ENCODE measurements around the gene CCDC149.

Gene CCDC149

DNA sequence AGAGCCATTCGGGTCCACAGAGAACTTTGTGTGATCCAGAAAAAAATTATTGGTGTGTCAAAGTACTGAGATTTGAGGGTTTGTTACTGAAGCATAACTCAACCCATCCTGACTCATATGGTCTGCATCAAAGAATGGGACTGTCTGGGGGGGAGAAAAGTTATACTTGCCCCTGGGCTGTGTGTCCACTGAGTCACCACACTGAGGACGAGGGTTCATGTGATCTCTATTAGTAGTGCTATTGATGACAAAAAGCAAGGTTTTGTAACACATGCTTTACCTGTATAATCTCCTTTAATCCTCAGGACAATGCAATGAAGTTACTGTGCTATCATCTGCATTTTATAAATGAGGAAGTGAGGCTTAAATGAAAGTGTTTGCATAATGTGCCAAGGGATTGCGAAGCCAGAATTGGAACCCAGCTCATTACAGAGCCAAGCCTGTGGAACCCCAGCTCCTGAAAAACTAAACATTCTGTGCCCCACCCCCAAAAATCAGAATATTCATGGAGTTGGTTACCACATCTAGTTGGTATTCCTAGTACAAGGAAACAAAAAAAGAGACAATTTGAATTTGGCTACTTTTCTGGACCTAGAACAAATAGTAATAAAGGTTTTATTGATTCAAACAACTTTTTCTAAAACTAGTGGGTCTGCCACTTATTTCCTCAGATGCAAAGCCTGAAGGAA is 31.2 kb downstream of the CCDC149 start:
- no peak for FAIRE-seq

DNA sequence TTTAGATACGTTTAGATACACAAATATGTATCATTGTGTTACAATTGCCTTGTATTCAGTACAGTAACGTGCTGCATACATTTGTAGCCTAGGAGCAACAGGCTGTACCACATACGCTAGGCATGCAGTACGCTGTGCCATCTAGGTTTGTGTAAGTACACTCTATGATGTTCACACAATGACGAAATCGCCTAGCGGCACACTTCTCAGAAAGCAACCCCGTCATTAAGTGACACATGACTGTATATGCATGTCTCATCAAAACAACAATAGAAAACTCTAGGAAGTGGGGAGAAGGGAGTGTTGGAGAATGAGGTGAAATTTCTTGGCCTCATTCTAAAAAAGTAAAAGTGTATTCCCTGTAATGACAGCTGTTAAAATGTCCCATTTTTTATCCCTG is 32.7 kb downstream of the CCDC149 start:
- FAIRE-seq = no peak

More for the DNA sequence above, 31.2 kb downstream of the CCDC149 start:
- DNase-seq (ENCODE audit: low spot score) = no peak

DNA sequence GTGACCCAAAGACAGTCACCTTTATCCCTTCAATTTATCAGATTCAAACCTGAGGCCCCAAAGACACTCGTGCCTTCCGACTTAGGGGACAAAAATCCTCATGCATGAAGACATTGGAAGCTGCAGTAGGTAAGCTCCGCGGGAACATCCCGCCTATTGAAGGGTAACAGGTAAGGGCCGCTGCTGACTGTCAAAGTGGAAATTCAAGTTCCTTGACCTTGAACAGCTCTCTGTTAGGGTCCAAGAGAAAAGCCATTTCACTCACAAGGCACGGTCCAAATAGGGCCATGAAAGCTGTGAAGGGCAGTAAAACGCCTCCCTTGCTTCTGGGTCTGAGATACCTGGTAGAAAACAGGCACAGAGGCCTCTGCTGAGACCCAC is 34.2 kb downstream of the CCDC149 start:
- FAIRE-seq (no peak), DNase-seq (ENCODE audit: low spot score) (no peak)

More for the DNA sequence above, 32.7 kb downstream of the CCDC149 start:
- no peak for DNase-seq (ENCODE audit: low spot score)

GRCh38 chr4:24877868-24878635 is 34.8 kb downstream of the CCDC149 start:
- FAIRE-seq (no peak), DNase-seq (ENCODE audit: low spot score) (no peak)

DNA sequence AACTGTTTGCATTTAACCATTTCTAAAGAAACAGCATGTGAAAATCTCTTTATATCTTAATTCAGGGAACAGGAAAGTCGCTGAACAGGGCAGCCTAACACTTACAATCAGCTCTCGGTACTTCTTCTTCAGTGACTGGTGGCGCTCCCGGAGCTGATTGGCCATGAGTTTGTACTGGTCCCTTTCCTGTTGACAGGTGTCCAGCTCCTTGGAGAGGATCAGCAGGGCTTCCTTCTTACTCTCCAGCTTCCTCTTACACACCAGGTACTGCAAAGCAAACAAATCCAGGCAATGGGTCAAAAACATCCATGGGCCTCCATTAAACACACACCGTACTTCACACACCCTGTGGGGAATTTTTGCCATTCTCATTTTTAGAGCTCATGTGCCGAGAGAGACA is 36.4 kb downstream of the CCDC149 start:
- DNase-seq (ENCODE audit: low spot score) = no peak
- FAIRE-seq = no peak

- FAIRE-seq (no peak), DNase-seq (ENCODE audit: low spot score) (no peak)
Observed at GRCh38 chr4:24872720-24873119, 40.1 kb downstream of the CCDC149 start.

DNA sequence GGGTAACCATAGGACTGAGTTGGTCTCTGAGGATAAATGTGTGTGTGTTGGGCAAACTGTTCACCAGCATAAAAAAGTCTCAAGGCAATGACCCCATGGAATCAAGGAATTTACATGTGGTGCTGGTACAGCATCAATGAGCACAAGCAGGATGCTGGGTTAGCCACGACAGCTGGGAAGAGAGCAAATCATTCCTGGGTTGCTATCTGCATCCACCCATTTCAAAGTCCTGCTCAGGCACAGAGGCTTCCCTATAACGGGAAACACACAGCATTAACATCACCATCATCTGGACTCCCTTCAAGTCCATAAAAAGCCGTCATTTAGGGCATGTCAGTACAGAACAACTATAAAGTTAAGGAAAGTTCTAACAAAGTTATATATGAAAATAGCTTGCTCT is 41.6 kb downstream of the CCDC149 start:
- DNase-seq (ENCODE audit: low spot score) (no peak), FAIRE-seq (no peak)

- DNase-seq (ENCODE audit: low spot score) (no peak), FAIRE-seq (no peak)
Observed at GRCh38 chr4:24867766-24868296, 45.0 kb downstream of the CCDC149 start.

GRCh38 chr4:24867251-24867650 is 45.6 kb downstream of the CCDC149 start:
- no peak for DNase-seq (ENCODE audit: low spot score)
- FAIRE-seq = no peak

DNA sequence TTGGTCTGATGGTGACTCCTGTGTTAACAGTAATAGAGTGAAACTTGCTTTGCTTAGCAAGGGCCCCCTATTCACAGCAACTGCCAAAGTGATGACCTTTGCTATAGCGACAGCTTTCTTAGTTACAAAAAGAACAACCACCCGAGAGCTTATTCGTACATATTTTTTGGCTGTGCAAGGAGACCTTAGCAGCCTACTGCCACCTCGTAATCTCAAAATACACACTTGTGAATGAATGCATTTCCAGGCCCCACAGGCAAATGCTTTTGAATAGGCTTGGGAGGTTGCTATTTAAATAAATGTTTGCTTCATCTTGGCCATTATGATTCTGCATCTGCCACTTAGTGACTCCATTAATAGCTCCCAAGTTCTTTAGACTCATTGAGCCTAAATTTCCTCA is 47.4 kb downstream of the CCDC149 start:
- no peak for FAIRE-seq
- no peak for DNase-seq (ENCODE audit: low spot score)

DNA sequence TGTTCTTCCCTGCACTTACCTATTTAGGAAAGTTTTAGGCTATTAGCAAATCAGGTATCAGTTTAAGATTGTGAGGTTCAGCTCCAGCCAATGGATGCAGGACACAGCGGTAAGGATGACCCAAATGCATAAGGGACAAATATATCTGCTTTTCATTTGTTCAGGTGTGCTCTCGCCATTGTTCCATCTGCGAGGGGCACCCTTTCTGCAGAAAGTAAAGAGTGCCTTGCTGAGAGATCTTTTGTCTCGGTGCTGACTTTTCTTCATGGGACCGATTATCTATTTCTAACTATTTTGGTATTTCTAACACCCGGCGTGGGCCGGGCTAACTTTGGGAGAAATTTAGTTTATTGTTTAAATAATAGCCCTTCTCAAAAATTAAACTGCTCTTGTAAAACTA is 49.0 kb downstream of the CCDC149 start:
- DNase-seq (ENCODE audit: low spot score) = no peak
- no peak for FAIRE-seq

- FAIRE-seq (peak; percentile 97), DNase-seq (ENCODE audit: low spot score) (peak; percentile 78)
Observed at GRCh38 chr4:24862073-24862751, 50.6 kb downstream of the CCDC149 start.

- FAIRE-seq (no peak), DNase-seq (ENCODE audit: low spot score) (no peak)
Observed at GRCh38 chr4:24858550-24858949, 54.3 kb downstream of the CCDC149 start.

DNA sequence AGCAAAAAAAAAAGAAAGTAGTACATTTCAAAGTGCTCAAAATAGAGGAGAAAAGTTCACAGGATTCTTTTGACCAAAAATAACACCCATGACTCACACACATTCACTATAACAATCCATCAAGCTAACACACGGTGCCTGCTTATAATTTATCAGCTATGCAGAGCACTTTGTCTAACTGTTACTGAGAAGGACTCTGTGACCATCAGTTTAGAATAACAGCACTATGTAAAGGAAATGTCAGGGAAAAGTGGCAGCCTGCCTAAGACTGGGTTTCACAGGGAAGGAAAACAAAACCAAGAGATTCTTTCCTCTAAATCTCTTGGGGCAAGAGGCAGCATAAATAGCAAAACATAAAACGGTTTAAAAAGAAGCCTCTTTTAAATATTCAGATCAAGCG is 54.8 kb downstream of the CCDC149 start:
- FAIRE-seq (peak; percentile 88), DNase-seq (ENCODE audit: low spot score) (peak; percentile 44)

- peak; percentile 97 for DNase-seq (ENCODE audit: low spot score)
- peak; percentile 97 for FAIRE-seq
Observed at GRCh38 chr4:24856586-24856985, 56.3 kb downstream of the CCDC149 start.

DNA sequence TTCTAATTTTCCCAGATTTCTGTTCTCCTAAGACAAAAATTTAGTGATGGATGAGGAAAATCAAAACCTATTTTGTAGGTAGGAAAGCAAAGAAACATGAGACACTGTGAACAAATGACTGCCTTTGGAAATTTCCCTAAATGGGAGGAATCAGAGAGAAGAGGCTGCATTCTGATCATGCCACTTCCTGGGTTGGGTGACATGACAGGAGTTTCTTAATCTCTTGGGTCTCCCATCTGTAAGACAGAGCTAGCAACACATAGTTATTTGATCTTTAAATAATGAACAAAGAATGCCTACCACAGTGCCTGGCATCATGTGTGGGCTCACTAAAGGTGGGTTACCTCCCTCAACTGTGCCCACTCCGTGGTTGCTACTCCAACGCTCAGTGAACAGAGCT is 57.1 kb downstream of the CCDC149 start:
- no peak for FAIRE-seq
- DNase-seq (ENCODE audit: low spot score) = no peak

DNA sequence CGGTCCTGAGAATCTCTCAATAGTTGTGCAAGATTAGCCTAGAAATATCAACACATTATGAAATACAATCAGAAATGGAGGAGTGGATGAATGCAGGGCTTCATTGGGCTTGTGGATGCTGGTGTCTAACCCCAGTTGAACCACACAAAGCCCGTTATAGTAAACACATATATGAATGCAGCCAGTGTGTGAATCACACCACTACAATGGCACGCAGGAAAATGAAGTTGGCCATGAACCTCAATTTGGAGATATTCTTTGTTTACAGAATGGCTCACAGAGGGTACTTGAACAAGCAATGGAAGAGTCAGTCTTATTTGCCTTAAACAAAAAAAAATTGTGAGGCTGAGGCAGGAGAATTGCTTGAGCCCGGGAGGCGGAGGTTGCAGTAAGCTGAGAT is 59.7 kb downstream of the CCDC149 start:
- DNase-seq (ENCODE audit: low spot score) (peak; percentile 17), FAIRE-seq (no peak)

GRCh38 chr4:24850674-24851073 is 62.2 kb downstream of the CCDC149 start:
- FAIRE-seq = peak; percentile 94
- peak; percentile 78 for DNase-seq (ENCODE audit: low spot score)

GRCh38 chr4:24849756-24850155 is 63.1 kb downstream of the CCDC149 start:
- DNase-seq (ENCODE audit: low spot score) (no peak), FAIRE-seq (no peak)

DNA sequence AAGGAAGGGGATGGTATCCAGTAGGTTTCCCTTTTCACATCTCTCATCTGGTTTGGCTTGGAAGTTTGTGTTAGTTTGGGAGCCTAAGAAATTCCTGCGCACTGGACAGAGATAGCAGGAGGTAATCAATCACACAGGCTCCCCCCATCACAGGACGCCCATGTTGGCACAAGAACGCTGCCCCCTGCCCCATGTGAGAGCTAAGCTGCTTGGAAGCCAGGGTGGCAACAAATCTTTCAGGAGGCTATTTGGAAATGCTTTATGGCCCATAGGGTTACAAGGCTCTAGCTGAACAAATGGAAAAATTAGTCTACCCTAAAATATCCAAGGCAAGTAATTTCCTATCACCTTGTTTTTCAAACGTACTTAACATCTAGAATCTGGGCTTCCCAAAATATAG is 63.5 kb downstream of the CCDC149 start:
- FAIRE-seq = no peak
- no peak for DNase-seq (ENCODE audit: low spot score)

- DNase-seq (ENCODE audit: low spot score) (no peak), FAIRE-seq (no peak)
Observed at GRCh38 chr4:24846716-24847115, 66.1 kb downstream of the CCDC149 start.

DNA sequence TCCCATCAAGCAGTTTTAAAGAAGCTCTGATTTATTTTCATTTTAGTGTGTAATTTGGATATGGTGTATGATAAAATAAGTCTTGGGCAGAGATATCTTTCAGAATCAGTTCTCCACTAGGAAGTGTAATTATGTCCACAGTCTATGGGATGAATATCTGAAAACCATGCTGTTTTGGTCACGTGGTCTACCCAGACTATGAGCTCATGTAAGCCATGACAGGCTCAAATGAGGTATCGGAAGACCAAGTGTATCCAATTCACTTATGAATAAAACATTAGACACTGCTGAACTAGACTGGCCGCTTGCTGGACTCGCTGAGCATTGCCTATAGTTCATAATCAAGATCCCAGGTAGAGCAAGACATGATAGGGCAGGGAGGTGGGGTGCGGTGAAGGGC is 66.9 kb downstream of the CCDC149 start:
- no peak for FAIRE-seq
- DNase-seq (ENCODE audit: low spot score) = no peak

Measured in RCC 7860 (cell line).